NCI-H2081 (cell line): Measurements from ENCODE around the gene PVRIG.
"Not testable (repeated sequence)": the region's sequence is repeated elsewhere in the genome, so short reads cannot be mapped to it uniquely, and the experiment has no call there.

Source experiments
- DNase-seq, 2 experiments: peaks; one replicate each; lab custom pipeline; 2025; lab: John Stamatoyannopoulos, UW

PVRIG gene

DNA sequence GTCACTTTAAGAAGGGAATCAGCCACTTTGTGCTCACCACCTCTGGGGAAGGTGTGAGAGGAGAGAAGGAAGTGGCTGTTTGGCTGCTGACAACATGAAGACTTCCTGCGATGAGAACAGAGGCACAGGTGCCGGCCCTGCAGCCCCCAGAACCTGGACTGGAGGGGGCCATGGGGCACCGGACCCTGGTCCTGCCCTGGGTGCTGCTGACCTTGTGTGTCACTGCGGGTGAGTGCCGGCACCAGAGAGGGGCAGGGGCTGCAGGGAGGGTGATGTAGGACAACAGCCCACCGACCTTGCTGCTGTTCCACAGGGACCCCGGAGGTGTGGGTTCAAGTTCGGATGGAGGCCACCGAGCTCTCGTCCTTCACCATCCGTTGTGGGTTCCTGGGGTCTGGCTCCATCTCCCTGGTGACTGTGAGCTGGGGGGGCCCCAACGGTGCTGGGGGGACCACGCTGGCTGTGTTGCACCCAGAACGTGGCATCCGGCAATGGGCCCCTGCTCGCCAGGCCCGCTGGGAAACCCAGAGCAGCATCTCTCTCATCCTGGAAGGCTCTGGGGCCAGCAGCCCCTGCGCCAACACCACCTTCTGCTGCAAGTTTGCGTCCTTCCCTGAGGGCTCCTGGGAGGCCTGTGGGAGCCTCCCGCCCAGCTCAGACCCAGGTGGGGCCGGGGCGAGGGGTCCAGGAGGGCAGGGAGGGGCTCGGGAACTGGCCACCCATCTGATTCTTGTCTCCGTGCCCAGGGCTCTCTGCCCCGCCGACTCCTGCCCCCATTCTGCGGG, at the start of gene PVRIG:
Gene PVRIG, plus strand, starts transcription at position 149 of the 785 bp plus-strand sequence. Its CDS starts 22 bp downstream, at position 171.
- DNase-seq: not testable (repeated sequence)

DNA sequence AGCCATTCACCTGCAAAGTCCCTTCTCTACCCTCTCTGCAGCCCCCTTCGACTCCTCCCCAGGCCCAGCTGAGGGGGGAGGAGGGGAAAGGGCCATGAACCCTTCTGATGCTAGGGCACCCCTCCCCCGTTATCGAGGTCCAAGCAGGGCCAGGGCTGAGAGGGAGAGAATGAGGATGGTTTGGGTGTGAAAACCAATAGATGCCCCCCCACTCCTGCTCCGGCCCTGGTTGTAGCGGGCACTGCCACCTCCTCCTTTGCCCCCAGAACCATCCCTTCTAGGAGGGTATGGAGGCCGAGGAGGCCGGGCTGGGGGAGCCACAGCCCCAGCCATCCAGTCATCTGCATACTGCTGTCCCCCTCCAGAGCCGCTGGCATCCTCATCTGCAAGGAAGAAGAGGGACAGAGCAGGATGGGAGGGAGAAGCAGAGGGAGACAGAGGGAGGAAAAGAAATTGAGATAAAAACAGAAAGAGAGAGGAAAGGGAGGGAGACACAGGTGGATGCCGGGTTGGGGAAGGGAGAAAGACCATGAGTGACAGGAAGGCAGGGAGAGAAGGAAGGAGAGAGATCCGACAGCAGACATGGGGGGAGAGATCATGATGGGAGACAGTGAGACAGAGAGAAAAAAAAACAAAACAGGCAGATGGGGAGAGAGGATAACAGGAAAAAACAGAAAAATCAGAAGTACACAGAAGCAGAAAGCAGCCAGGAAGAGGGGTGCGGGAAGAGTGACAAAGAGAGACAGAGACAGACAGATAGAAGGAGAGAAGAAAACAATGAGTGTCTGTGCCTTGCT, 49.5 kb upstream of the PVRIG start:
- no peak for DNase-seq

DNA sequence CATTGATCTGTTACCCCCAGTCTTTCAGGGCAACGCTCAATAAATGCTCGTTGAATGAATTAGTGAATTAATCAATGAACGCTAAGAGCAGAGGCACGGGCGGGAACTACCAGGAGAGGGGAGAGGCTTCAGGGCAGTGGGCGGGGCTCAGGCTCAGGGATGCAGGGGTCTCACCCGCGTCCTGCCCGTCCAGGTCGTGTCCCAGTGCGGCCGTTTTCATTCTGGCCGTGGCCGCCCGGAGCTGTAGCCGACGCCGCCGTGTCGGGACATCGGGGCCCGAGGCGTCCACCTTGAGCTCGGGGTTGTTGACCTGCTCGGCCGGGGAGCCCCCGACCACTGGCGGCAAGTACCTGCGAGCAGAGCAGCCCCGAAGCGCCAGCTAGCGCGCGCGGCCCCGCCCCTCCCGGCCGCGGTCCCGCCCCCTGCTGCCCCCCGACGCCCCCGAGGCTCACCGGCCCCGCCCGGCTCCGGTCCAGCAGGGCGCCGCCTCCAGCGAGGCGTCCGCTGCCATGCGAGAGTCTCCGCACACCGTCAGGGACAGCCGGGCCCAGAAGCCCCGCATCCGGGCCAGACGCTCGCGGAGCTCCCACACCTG, 48.6 kb upstream of the PVRIG start:
- DNase-seq: no peak

DNA sequence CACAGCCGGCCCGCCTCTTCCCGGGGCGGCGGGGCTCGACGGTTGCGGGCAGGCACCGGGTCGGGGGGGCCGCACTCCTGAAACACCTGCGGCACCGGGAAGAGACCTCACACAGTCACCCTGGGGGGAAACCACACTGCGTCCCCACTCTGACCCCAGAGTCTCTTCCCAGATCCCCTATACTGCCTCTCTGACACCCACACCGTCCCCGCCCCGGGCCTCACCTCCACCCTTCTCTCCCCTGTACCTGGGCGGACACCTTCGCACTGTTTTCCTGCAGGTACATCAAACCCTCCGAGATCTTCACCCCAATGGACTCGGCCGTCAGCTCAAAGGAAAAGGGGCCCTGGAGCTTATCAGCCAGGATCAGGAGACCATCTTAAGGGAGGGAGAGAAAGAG, 47.9 kb upstream of the PVRIG start:
- DNase-seq: no peak

DNA sequence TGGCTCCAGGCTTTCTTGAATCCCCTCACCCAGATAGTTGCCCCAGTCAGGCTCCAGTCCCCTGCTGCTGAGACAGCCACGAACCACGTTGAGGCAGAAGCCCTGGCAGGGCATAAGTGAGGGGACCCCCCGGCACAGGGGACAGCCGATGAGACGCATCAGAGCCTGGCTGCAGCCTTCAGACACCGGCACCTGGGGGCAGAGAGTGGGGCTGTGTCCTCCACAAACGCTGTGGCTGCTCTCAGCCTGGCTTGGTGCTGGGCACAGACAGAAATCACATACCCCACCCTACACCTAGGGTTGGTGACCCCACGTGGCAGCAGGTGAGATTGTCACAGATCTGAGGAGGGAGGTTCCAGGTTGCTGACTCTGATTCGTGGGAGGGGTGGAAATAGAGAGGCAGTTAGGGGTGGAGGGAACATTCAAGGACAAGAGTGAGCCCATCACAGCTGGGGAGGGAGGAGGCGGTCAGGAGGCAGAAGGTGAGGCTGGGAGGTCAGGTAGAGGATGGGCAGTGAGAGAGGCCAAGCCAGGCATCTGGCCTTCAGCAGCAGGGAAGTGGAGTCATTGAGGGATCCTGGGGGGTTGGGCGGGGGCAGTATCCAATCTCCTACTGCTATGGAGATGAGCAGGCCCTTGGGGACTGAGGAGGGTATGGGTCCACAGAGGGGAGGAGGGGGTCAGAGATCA, 45.8 kb upstream of the PVRIG start:
- DNase-seq: no peak

DNA sequence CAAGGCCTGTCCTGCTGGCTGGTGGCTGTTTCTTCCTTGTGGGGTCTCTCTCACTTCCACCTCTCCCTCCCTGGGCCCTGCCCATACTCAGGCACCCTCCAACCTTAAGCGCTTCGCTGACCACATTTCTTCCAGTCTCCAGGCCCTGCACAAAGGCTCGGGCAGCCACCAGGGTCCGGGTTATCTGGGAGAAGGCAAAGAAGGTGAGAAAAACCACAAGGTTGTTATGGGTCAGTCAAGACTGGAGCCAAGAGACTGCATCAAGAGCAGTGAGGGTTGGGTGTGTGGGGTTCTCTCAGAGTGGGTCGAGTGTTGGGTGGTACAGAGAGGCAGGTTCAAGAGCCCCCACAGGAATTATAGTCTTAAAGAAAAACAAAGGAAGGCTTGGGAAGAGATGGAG, 45.2 kb upstream of the PVRIG start:
- DNase-seq: no peak

DNA sequence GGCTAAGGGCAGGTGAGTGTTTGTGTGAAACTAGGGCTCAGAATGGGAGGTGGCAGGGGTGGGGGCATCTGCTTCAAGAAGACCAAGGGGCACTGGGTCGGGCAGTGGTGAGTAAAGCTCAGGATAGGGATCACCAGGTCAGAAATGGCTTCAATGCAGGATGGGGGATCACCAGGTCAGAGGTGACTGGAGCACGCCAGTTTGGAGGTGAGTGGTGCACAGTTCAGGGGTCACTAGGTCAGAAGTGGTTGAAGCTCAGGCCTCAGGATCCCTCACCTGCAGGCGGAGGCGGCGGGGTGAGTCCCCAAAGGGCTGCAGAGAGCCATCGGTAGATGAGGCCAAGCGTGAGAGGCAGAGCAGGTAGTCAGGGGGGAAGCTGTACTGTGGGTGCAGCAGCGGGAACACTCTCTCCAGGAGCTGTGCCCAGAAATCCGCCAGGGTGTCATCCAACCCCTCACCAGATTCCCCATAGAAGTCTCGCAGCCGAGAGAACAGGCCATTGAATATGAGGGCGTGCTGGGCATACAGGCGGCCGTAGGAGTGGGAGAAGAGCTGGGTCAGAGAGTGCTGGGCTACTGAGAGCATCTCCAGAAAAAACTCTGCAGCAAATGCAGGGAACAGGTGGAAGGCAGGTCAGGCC, 44.3 kb upstream of the PVRIG start:
- DNase-seq: no peak

DNA sequence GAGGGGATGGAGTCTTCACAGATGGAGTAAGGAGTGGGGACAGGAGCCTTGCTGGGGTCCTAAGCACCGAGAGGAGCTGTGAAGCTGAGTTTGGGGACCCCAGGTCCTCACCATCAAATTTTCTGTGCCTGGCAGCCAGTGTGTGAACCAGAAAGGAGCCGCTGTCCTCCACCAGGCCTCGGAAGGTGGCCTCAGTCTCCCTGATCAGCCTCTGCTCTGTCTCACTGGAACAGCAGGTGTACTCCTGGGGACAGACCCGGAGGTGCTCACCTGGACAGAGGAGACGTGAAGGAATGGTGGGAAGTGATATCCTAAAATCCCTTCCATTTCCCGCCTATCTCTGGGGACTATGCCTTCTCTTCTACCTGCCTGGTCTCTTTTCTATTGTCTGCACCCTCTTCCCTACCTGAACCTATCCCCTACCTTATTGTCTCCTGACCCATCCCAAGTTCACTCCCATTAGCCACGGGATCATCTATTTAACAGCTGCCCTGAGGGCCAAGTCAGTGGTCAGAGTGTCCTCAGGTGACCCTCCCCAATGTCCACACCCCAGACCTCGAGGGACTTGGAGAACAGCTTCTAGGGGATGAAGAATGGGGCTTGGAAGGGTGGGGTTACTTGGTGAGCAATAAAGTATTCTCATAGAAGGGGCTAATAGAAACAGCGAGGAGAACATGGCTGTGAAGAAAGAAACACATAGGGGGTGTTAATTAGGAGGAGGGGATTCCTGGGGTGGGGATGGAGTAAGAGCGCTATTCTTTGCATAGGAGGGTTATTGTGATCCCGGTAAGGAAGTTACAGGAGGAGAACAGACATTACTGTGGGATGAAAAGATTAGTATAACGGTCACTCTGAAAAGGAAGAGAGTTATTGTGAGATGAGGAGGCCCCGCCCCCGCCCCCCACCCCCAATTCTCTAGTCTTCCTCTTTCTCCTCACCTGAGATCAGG, 43.4 kb upstream of the PVRIG start:
- DNase-seq: no peak

DNA sequence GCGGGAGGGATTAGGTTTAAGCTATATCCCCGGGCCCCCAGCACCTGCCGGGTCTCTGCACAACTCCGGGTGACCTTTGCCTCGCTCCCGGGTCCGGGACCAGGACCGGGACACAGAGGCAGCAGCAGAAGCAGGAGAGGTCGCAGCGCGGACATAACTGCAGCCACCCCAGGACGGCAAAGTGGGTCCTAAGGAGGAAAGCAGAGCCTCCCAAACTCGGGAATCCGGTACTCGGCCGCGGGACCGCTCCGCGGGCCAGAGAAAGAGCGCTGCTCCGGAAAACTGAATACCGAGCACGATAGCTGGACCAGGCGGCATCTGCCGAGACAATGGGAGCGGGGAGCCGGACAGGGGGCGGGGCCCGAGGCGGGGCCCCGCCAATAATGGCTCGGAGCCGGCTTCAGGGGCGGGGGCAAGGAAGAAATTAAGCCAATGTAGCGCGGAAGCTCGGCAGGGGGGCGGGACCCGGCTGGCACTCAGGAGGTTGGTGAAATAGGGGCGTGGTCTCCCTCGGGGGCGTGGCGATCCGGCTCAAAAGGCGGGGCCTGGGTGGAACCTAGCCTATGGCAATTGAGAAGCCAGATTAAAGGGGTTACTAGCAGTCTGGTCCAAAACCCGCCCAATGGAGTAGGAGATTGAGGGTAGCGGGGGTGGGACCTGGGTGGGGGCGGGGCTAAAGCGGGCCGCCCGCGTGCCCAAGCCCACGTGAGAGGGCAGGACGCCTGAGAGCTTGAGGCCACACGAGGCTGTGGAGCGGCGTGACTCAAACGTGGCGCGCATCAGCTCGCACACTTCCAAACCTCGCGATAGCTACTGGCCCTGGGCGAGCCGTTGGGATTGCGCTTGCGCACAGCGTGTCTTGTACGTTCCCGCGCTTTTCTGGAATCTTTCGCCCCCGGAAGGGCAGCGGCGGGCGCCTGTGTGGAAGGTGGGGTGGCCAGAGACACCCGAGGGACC, 42.4 kb upstream of the PVRIG start, which contains the start of the genes GPC2 and STAG3:
Gene GPC2, minus strand, starts transcription at position 337 of the 957 bp plus-strand sequence. Its CDS starts 182 bp downstream, at position 155.
Gene STAG3, plus strand, starts transcription at position 874 of the 957 bp plus-strand sequence. CDS start 2,639 bp downstream, outside the sequence.
- DNase-seq: peak; percentile 97 to 98

DNA sequence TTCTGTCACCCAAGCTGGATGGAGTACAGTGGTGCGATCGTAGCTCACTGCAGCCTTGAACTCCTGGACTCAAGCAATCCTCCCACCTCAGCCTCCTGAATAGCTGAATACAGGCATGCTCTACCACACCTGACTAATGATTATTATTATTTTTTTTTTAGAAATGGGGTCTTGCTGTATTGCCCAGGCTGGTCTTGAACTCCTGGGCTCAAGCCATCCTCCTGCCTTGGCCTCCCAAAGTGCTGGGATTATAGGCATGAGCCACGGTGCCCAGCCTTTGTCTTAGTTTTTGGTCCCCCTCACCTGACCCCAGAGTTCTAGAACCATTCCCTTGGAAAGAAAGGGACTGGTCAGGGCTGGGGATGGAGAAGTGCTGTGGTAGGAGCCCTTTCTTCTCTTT, 39.7 kb upstream of the PVRIG start:
- not testable (repeated sequence) for DNase-seq

DNA sequence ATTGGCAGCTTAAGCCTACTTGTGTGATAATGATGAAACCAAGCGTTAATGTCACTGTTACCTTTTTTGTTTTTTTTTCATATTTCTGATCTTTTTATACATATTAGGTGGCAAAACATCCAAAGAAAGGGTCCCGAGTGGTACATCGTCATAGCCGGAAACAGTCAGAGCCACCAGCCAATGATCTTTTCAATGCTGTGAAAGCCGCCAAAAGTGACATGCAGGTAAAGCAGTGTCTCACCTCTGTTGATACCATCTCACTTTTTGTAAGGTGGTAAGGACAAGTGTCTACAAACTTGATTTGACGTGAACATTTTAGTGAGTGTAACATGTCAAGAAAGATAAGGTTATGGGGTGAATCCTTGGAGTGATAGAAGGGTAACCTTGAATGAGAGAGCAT, 37.1 kb upstream of the PVRIG start:
- DNase-seq: not testable (repeated sequence)

DNA sequence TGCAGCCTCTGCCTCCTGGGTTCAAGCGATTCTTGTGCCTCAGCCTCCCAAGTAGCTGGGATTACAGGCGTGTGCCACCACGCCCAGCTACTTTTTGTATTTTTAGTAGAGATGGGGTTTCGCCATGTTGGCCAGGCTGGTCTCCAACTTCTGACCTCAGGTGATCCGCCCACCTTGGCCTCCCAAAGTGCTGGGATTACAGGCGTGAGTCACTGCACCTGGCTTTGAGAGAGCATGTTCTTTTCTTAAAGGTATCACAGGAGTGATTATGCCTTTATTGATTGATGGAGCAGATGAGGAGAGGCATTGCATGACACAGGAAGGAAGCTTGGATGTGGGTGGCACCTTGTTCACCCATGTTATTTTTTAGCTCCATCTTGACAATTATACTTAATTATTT, 36.7 kb upstream of the PVRIG start:
- not testable (repeated sequence) for DNase-seq

DNA sequence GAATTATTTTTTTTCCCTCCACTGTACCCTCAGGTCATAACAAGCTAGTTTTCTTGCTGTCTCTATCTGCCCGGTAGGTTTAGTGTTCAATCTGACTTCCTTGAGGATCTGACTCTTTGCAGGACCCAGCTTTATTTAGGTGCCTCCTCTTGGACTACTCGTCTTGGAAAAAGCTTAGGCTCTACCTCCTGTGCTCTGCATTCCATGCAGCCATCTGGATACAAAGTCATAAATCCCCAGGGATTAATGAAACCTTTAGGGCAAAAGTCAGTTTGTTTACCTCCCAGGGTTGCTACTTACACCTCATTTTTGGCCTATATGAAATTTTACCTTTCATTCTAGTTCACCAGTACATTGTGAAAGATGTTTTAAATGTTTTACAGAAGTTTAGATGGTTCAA, 34.0 kb upstream of the PVRIG start:
- DNase-seq: no peak

DNA sequence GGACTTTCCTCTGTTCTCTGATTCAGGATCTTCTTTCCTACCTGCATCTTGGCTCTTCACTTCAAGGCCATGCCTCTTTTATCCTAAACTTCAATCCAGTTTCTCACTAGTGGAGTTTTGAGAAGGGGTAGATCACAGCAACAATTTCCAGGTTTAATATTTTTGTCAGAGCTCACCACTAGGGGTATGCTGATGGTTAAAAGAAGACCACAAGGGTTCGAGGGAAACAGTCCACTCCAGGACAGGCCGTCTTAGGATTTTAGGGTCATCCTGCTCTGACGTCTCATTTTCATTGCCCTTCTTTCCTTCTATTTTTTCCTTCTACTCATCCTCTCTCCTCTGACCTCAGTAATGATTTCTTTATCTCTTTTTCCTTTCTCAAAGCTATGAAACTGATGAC, 30.7 kb upstream of the PVRIG start:
- no peak for DNase-seq

DNA sequence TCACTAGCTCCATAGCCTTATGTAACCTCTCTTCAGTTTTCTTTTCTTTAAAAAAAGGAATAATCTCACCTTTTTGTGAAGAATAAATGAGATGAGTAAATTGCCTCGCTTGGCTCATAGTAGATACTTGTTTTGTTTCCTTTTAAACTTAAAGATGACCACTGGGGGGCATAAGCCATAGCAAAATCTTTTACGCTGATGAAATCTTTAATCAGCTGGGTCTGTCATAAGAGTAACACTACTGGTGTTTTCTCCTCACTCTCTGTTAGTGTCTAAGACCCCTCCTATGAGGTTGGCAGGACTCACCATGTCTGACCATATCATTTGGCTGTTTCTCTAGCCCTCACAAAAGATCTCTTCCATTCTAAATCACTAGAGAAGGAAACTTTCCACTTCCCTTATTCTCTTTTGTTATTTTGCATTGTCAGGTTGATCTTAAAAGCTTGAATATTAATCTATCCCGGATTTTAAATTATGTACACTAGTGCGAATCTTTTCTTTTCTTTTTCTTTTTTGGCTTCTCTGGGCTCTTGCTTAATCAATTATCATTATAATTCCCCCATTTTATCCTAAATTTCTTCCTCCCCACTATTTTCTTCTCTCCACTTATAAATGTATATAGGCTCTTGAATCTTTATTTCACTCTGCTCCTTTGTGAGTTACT, 29.6 kb upstream of the PVRIG start:
- no peak for DNase-seq

DNA sequence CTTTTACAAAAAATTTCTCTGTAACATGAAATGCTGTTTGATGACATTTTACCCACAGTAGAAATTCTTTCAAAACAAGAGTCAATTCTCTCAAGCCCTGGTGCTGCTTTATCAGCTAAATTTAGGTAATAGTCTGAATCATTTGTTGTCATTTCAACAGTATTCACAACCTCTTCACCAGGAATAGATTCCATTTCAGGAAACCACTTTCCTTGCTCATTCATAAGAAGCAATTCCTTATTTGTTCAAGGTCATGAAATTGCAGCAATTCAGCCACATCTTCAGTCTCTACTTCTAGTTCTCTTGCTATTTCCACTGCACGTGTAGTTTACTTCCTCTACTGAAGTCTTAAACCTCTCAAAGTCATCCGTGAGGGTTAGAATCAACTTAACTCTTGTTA, 28.0 kb upstream of the PVRIG start:
- no peak for DNase-seq

DNA sequence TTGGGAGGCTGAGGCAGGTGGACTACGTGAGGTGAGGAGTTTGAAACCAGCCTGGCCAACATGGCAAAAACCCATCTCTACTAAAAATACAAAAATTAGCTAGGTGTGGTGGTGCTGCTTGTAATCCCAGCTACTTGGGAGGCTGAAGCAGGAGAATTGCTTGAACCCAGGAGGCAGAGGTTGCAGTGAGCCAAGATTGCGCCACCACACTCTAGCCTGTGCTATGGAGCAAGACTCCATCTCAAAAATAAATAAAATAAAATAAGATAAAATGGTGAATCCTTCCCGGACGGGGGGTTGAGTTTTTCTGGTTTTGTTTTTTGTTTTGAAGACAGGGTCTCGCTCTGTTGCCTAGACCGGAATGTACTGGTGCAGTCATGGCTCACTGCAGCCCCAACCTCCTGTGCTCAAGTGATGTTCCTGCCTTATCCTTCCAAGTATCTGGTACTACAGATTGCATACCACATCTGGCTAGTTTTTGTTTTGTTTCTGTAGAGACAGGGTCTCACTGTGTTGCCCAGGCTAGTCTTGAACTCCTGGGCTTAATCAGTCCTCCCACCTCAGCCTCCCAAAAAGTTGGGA, 27.4 kb upstream of the PVRIG start:
- DNase-seq: not testable (repeated sequence)

DNA sequence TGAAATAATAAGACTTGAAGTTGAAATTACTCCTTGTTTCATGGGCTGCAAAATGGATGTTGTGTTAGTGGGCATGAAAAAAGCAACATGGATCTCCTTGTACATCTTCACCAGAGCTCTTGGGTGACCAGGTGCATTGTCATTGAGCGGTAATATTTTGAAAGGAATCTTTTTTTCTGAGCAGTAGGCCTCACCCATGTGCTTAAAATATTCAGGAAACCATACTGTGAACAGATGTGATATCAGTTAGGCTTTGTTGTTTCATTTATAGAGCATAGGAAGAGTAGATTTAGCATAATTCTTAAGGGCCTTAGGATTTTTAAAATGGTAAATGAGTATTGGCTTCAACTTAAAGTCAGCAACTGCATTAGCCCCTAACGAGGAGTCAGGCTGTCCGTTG, 26.8 kb upstream of the PVRIG start:
- DNase-seq: no peak
